Activated T-helper 17 cell treated with anti-CD3 and anti-CD28 coated beads, Interleukin-2, amount 50 U/mL, for 72 hours (primary cell): Measurements from ENCODE around the gene SPACA5. TPM values are rescaled to one million over a fixed set of nuclear protein-coding genes. Genes with fewer than 3 reads are reported as not detected.
"Not testable (repeated sequence)": the region's sequence is repeated elsewhere in the genome, so short reads cannot be mapped to it uniquely, and the experiment has no call there.

Experiments used
- ATAC-seq: fragments of 150-1000 bp; cut with Tn5 transposase; replicated peaks from 2 replicates; pipeline ENCODE4 v1.10.0; 2021; ENCODE audit warnings: mild to moderate bottlenecking, moderate library complexity
- H3K27ac Mint-ChIP-seq: one replicate; pipeline ENCODE4 v1.8.0; 2022; ENCODE audit warnings: mixed read lengths
- H3K27me3 Mint-ChIP-seq: one replicate; pipeline ENCODE4 v1.8.0; 2022; ENCODE audit warnings: mixed read lengths
- H3K36me3 Mint-ChIP-seq: one replicate; pipeline ENCODE4 v1.8.0; 2022; ENCODE audit warnings: low read depth, mild to moderate bottlenecking, mixed read lengths
- H3K4me1 Mint-ChIP-seq: one replicate; pipeline ENCODE4 v1.8.0; 2022; ENCODE audit warnings: mixed read lengths
- H3K4me3 Mint-ChIP-seq: one replicate; pipeline ENCODE4 v1.8.0; 2022; ENCODE audit warnings: mild to moderate bottlenecking, mixed read lengths
- H3K9me3 Mint-ChIP-seq: one replicate; pipeline ENCODE4 v1.8.0; 2022; ENCODE audit warnings: mixed read lengths
- total RNA-seq, 2 donors: library from RNA; stranded (reverse); gene quantifications; one replicate each; pipeline ENCODE4 v1.2.3, GENCODE V29; 2022

Gene SPACA5
- not detected for total RNA-seq

GRCh38 chrX:48006688-48007087 lies at the start of gene SPACA5:
Gene SPACA5 (plus strand): TSS chrX:48006988. CDS start chrX:48007803, 815 bp downstream.
- H3K27ac Mint-ChIP-seq, H3K4me1 Mint-ChIP-seq, H3K27me3 Mint-ChIP-seq, H3K9me3 Mint-ChIP-seq, H3K4me3 Mint-ChIP-seq, ATAC-seq: not testable (repeated sequence)
- H3K36me3 Mint-ChIP-seq, result peaks cover 17% of the 10 kb centered on the region

GRCh38 chrX:47958206-47958605 lies 48.6 kb upstream of the SPACA5 start:
- not testable (repeated sequence) for H3K4me1 Mint-ChIP-seq, H3K36me3 Mint-ChIP-seq, H3K9me3 Mint-ChIP-seq, H3K27me3 Mint-ChIP-seq, H3K27ac Mint-ChIP-seq, ATAC-seq, H3K4me3 Mint-ChIP-seq

- Mint-ChIP-seq H3K4me3 (no peak overlapping the region), H3K27me3 (no peaks in the 10 kb centered on the region), H3K9me3 (no peaks in the 10 kb centered on the region), H3K4me1 (no peaks in the 10 kb centered on the region), H3K27ac (no peak overlapping the region), H3K36me3 (no peaks in the 10 kb centered on the region)
- peak; percentile 53 for ATAC-seq
These were observed 47.9 kb upstream of the SPACA5 start for GRCh38 chrX:47958761-47959342.

GRCh38 chrX:47960406-47960805 lies 46.4 kb upstream of the SPACA5 start:
- H3K27ac Mint-ChIP-seq, result no peak overlapping the region
- no peaks in the 10 kb centered on the region for H3K27me3 Mint-ChIP-seq
- peaks cover 4% of the 10 kb centered on the region for H3K9me3 Mint-ChIP-seq
- H3K36me3 Mint-ChIP-seq, result no peaks in the 10 kb centered on the region
- no peak overlapping the region for H3K4me3 Mint-ChIP-seq
- H3K4me1 Mint-ChIP-seq, result no peaks in the 10 kb centered on the region
- no peak for ATAC-seq

GRCh38 chrX:47961830-47962229 lies 45.0 kb upstream of the SPACA5 start:
- H3K36me3 Mint-ChIP-seq, ATAC-seq, H3K27me3 Mint-ChIP-seq, H3K4me3 Mint-ChIP-seq, H3K4me1 Mint-ChIP-seq, H3K9me3 Mint-ChIP-seq, H3K27ac Mint-ChIP-seq: not testable (repeated sequence)

- H3K4me1 Mint-ChIP-seq, H3K4me3 Mint-ChIP-seq, H3K27ac Mint-ChIP-seq, H3K36me3 Mint-ChIP-seq, H3K27me3 Mint-ChIP-seq, ATAC-seq: not testable (repeated sequence)
- H3K9me3 Mint-ChIP-seq, result peaks cover 15% of the 10 kb centered on the region
These were observed 41.3 kb upstream of the SPACA5 start for GRCh38 chrX:47965526-47965925.

GRCh38 chrX:47973235-47973634 lies 33.6 kb upstream of the SPACA5 start:
- peaks cover 29% of the 10 kb centered on the region for H3K36me3 Mint-ChIP-seq
- H3K27me3 Mint-ChIP-seq, result no peaks in the 10 kb centered on the region
- H3K27ac Mint-ChIP-seq, result no peak overlapping the region
- peaks cover 20% of the 10 kb centered on the region for H3K9me3 Mint-ChIP-seq
- no peak for ATAC-seq
- H3K4me1 Mint-ChIP-seq, result no peaks in the 10 kb centered on the region
- H3K4me3 Mint-ChIP-seq, result no peak overlapping the region

GRCh38 chrX:47976254-47977151 lies 30.3 kb upstream of the SPACA5 start:
- Mint-ChIP-seq H3K27me3 (no peaks in the 10 kb centered on the region), H3K4me1 (no peaks in the 10 kb centered on the region), H3K36me3 (peaks cover 61% of the 10 kb centered on the region), H3K4me3 (no peak overlapping the region), H3K27ac (no peak overlapping the region), H3K9me3 (peaks cover 15% of the 10 kb centered on the region)
- ATAC-seq, result no peak

- peak overlapping the region; percentile 73 for H3K27ac Mint-ChIP-seq
- no peaks in the 10 kb centered on the region for H3K9me3 Mint-ChIP-seq
- H3K27me3 Mint-ChIP-seq, result no peaks in the 10 kb centered on the region
- H3K4me1 Mint-ChIP-seq, result peaks cover 24% of the 10 kb centered on the region
- ATAC-seq, result peak; percentile 91
- peak overlapping the region; percentile 36 for H3K4me3 Mint-ChIP-seq
- H3K36me3 Mint-ChIP-seq, result peaks cover 85% of the 10 kb centered on the region
These were observed 15.3 kb upstream of the SPACA5 start for GRCh38 chrX:47991263-47992094.

GRCh38 chrX:47992095-47992380 lies 14.8 kb upstream of the SPACA5 start:
- Mint-ChIP-seq H3K4me1 (peaks cover 24% of the 10 kb centered on the region), H3K36me3 (peaks cover 85% of the 10 kb centered on the region), H3K4me3 (peak overlapping the region; percentile 36), H3K9me3 (no peaks in the 10 kb centered on the region), H3K27me3 (no peaks in the 10 kb centered on the region), H3K27ac (peak overlapping the region; percentile 73)
- no peak for ATAC-seq

- peaks cover 24% of the 10 kb centered on the region for H3K4me1 Mint-ChIP-seq
- peak overlapping the region; percentile 36 for H3K4me3 Mint-ChIP-seq
- no peaks in the 10 kb centered on the region for H3K27me3 Mint-ChIP-seq
- H3K9me3 Mint-ChIP-seq, result no peaks in the 10 kb centered on the region
- no peak for ATAC-seq
- peaks cover 84% of the 10 kb centered on the region for H3K36me3 Mint-ChIP-seq
- H3K27ac Mint-ChIP-seq, result no peak overlapping the region
These were observed 14.1 kb upstream of the SPACA5 start for GRCh38 chrX:47992669-47993068.

GRCh38 chrX:48001260-48001659 lies 5.5 kb upstream of the SPACA5 start:
- Mint-ChIP-seq H3K36me3 (peaks cover 57% of the 10 kb centered on the region), H3K27ac (no peak overlapping the region)

GRCh38 chrX:48002319-48002718 lies 4.5 kb upstream of the SPACA5 start:
- ATAC-seq, result no peak
- Mint-ChIP-seq H3K4me3 (peak overlapping the region; percentile 95), H3K27me3 (no peaks in the 10 kb centered on the region), H3K27ac (no peak overlapping the region), H3K4me1 (peaks cover 10% of the 10 kb centered on the region), H3K9me3 (no peaks in the 10 kb centered on the region), H3K36me3 (peaks cover 46% of the 10 kb centered on the region)

More at GRCh38 chrX:48001260-48001659, 5.5 kb upstream of the SPACA5 start:
- no peaks in the 10 kb centered on the region for H3K9me3 Mint-ChIP-seq
- H3K4me3 Mint-ChIP-seq, result peak overlapping the region; percentile 95
- ATAC-seq, result no peak
- peaks cover 8% of the 10 kb centered on the region for H3K4me1 Mint-ChIP-seq
- H3K27me3 Mint-ChIP-seq, result no peaks in the 10 kb centered on the region

GRCh38 chrX:48002929-48003328 lies 3.9 kb upstream of the SPACA5 start:
- ATAC-seq, result no peak
- Mint-ChIP-seq H3K4me3 (peak overlapping the region; percentile 95), H3K36me3 (peaks cover 42% of the 10 kb centered on the region), H3K4me1 (peaks cover 10% of the 10 kb centered on the region), H3K27me3 (no peaks in the 10 kb centered on the region), H3K27ac (no peak overlapping the region), H3K9me3 (no peaks in the 10 kb centered on the region)
